NB4 (cell line): ENCODE data around the gene TBC1D8B.
"Not testable (repeated sequence)": the region's sequence is repeated elsewhere in the genome, so short reads cannot be mapped to it uniquely, and the experiment has no call there.

Experiments
- DNase-seq: peaks from one replicate; pipeline ENCODE4 v3.0.0; 2010; ENCODE audit warnings: low read depth
- H3K4me3 ChIP-seq: one replicate; pipeline ENCODE4 v1.5.1; 2011; ENCODE audit warnings: mild to moderate bottlenecking, low read depth, low read length, moderate library complexity
- MYC ChIP-seq: IDR thresholded peaks from 2 replicates; pipeline ENCODE4 v1.6.1; 2011; ENCODE audit warnings: low read depth, low read length
- POLR2A ChIP-seq: IDR thresholded peaks from 2 replicates; pipeline ENCODE4 v1.6.1; 2011; ENCODE audit warnings: mild to moderate bottlenecking; ENCODE audit not compliant: insufficient read length; ENCODE audit errors: extremely low read depth
- TF ChIP-seq, protein P1 (sequence below): IDR thresholded peaks from one replicate; pipeline ENCODE4 v1.5.1; 2012; ENCODE audit warnings: low read depth, low read length
- TF ChIP-seq, protein P2 (sequence below): IDR thresholded peaks from 2 replicates; pipeline ENCODE4 v1.6.1; 2011; ENCODE audit warnings: low read depth, low read length

The TBC1D8B gene

DNA sequence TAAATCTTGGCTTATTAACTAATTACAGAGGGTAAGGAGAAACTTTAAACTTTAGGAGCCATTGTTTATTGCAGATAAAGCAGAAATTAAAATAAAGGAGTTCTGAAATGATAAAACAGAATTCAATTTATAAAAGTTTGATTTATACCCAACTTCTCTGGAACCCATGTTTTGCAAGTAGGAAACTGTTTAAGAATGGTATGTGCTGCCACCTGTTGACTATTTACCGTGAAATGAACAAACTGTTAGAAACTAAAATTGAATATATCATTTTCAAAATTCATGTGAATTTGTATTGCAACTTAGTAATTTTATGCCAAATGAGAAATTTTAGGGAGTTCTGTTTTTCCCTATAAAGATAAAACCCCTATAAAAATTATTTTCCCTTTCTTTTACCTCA, 11.0 kb upstream of the TBC1D8B start:
- peak; percentile 17 for DNase-seq
- H3K4me3 ChIP-seq: no peak overlapping the region
- TF ChIP-seq, protein P1, sequence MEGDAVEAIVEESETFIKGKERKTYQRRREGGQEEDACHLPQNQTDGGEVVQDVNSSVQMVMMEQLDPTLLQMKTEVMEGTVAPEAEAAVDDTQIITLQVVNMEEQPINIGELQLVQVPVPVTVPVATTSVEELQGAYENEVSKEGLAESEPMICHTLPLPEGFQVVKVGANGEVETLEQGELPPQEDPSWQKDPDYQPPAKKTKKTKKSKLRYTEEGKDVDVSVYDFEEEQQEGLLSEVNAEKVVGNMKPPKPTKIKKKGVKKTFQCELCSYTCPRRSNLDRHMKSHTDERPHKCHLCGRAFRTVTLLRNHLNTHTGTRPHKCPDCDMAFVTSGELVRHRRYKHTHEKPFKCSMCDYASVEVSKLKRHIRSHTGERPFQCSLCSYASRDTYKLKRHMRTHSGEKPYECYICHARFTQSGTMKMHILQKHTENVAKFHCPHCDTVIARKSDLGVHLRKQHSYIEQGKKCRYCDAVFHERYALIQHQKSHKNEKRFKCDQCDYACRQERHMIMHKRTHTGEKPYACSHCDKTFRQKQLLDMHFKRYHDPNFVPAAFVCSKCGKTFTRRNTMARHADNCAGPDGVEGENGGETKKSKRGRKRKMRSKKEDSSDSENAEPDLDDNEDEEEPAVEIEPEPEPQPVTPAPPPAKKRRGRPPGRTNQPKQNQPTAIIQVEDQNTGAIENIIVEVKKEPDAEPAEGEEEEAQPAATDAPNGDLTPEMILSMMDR: no peak
- no peak for TF ChIP-seq MYC
- TF ChIP-seq, protein P2, sequence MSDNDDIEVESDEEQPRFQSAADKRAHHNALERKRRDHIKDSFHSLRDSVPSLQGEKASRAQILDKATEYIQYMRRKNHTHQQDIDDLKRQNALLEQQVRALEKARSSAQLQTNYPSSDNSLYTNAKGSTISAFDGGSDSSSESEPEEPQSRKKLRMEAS: no peak
- TF ChIP-seq POLR2A: no peak

DNA sequence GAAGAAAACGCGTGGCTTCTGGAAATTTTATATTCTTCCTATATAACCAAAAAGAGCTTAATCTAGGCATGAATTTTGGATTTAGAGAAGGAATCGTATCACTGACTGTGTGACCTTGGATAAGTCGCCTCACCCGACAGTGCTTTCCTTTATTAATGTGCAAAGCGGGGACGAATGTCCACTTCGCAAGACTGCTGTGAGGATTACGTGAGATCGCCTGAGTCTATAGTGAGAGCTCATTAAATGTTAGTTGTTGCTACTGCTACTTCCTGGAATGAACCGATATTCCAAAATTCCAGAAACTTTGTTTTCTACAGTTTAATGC, 448 bp upstream of the TBC1D8B start:
- H3K4me3 ChIP-seq: no peak overlapping the region
- DNase-seq: no peak
- TF ChIP-seq MYC (no peak), POLR2A (no peak)
- TF ChIP-seq, protein P2: no peak
- TF ChIP-seq, protein P1: no peak

GRCh38 chrX:106811131-106811910, 8.8 kb downstream of the TBC1D8B start:
- DNase-seq: no peak
- H3K4me3 ChIP-seq: no peak overlapping the region
- TF ChIP-seq MYC (no peak), POLR2A (no peak)
- TF ChIP-seq, protein P1: no peak
- TF ChIP-seq, protein P2: no peak

DNA sequence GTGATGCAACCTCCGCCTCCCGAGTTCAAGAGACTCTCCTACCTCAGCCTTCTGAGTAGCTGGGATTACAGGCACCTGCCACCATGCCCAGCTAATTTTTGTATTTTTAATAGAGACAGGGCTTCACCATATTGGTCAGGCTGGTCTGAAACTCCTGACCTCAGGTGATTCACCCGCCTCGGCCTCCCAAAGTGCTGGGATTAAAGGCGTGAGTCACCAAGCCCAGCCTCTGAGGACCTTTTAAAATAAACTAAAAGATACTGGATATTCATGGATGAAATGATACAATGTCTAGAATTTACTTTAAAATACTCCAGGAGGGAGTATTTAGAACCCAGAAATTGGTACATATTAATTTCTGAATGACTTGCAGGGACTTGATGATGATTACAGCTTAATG, 10.5 kb downstream of the TBC1D8B start:
- DNase-seq, H3K4me3 ChIP-seq: not testable (repeated sequence)

DNA sequence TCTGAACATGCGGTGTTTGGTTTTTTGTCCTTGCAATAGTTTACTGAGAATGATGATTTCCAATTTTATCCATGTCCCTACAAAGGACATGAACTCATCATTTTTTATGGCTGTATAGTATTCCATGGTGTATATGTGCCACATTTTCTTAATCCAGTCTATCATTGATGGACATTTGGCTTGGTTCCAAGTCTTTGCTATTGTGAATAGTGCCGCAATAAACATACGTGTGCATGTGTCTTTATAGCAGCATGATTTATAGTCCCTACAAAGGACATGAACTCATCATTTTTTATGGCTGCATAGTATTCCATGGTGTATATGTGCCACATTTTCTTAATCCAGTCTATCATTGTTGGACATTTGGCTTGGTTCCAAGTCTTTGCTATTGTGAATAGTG, 11.6 kb downstream of the TBC1D8B start:
- H3K4me3 ChIP-seq, DNase-seq: not testable (repeated sequence)

GRCh38 chrX:106862972-106863688, 60.7 kb downstream of the TBC1D8B start:
- TF ChIP-seq POLR2A: no peak
- TF ChIP-seq, protein P1: peak; percentile 56
- no peak for TF ChIP-seq MYC
- TF ChIP-seq, protein P2: no peak
- H3K4me3 ChIP-seq: no peak overlapping the region
- peak; percentile 17 for DNase-seq

DNA sequence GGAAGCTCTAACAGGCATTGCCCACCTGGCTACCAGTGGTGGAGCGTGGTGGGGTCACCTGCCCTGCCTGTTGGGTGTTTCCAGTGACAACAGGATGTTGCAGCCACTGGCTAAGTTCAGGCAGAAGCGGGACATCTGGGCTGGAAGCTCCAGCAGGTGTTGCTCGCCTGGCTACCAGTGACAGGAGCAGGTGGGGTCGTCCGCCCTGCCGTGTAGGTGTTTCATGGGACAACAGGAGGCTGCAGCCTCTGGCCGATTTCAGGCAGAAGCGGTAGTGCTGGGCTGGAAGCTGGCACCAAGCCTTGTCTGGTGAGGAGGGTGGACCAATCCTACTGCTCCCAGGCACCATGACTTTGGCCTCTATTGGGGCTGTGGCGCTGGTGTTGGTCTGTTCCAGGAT, 61.2 kb downstream of the TBC1D8B start:
- DNase-seq: no peak
- H3K4me3 ChIP-seq: no peak overlapping the region
- no peak for TF ChIP-seq POLR2A
- TF ChIP-seq, protein P1: no peak
- no peak for TF ChIP-seq MYC
- TF ChIP-seq, protein P2: no peak

DNA sequence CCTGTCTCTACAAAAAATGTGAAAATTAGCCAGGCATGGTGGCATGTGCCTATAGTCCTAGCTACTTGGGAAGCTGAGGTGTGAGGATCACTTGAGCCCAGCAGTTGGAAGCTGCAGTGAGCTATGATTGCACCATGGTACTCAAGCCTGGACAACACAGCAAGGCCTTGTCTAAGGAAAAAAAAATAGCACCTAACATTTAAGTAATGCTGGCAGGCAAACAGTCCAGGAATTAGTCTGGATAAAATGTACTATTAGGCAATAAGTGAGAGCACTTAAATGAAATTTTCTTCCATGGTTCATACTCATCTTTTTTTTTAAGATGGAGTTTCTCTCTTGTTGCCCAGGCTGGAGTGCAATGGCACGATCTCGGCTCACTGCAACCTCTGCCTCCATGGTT, 70.3 kb downstream of the TBC1D8B start:
- not testable (repeated sequence) for DNase-seq, H3K4me3 ChIP-seq
